ENCODE data around the gene EPB41.
A peak's percentile ranks its signal among the peaks of the same experiment; 100 is the strongest.

DNA sequence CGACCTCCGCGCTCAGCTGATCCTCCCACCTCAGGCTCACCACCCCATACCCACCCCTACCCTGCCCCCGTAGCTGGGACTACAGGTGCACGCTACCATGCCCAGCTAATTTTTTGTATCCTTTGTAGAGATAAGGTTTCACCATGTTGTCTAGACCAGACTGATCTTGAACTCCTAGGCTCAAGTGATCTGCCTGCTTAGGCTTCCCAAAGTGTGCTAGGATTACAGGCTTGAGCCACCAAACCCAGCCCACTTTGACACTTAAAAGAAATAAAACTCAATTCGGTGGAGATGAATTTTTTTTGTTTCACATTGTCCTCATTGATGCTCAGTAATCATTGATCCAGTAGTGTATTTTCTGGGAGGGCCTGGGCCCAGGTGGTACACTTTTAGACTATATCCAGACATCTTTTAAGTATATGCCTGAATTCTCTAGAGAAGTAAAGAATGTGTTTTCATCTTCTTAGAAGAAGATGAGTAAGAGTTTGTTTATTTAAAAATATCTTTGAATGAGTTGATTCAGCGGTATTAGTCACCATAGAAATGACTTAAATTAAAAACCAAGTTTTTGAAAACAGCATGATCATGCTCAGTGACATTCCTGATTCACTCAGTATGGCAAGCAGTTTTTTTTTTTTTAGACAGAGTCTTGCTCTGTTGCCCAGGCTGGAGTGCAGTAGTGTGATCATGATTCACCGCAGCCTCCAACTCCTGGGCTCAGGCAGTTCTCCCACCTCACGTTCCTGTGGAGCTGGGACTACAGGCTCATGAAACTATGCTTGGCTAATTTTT lies 57.8 kb downstream of the EPB41 start:
- TF ChIP-seq, protein P1, sequence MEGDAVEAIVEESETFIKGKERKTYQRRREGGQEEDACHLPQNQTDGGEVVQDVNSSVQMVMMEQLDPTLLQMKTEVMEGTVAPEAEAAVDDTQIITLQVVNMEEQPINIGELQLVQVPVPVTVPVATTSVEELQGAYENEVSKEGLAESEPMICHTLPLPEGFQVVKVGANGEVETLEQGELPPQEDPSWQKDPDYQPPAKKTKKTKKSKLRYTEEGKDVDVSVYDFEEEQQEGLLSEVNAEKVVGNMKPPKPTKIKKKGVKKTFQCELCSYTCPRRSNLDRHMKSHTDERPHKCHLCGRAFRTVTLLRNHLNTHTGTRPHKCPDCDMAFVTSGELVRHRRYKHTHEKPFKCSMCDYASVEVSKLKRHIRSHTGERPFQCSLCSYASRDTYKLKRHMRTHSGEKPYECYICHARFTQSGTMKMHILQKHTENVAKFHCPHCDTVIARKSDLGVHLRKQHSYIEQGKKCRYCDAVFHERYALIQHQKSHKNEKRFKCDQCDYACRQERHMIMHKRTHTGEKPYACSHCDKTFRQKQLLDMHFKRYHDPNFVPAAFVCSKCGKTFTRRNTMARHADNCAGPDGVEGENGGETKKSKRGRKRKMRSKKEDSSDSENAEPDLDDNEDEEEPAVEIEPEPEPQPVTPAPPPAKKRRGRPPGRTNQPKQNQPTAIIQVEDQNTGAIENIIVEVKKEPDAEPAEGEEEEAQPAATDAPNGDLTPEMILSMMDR (IDR thresholded peaks at IDR 0.05): no peak
- no peak for TF ChIP-seq POLR2AphosphoS5 (IDR thresholded peaks at IDR 0.05; ENCODE audit: low read depth, low read length)
- peak; percentile 68 for TF ChIP-seq JUND (IDR thresholded peaks at IDR 0.05)
- TF ChIP-seq NFIC (IDR thresholded peaks at IDR 0.05; ENCODE audit: borderline replicate concordance): no peak
- TF ChIP-seq, protein P2, sequence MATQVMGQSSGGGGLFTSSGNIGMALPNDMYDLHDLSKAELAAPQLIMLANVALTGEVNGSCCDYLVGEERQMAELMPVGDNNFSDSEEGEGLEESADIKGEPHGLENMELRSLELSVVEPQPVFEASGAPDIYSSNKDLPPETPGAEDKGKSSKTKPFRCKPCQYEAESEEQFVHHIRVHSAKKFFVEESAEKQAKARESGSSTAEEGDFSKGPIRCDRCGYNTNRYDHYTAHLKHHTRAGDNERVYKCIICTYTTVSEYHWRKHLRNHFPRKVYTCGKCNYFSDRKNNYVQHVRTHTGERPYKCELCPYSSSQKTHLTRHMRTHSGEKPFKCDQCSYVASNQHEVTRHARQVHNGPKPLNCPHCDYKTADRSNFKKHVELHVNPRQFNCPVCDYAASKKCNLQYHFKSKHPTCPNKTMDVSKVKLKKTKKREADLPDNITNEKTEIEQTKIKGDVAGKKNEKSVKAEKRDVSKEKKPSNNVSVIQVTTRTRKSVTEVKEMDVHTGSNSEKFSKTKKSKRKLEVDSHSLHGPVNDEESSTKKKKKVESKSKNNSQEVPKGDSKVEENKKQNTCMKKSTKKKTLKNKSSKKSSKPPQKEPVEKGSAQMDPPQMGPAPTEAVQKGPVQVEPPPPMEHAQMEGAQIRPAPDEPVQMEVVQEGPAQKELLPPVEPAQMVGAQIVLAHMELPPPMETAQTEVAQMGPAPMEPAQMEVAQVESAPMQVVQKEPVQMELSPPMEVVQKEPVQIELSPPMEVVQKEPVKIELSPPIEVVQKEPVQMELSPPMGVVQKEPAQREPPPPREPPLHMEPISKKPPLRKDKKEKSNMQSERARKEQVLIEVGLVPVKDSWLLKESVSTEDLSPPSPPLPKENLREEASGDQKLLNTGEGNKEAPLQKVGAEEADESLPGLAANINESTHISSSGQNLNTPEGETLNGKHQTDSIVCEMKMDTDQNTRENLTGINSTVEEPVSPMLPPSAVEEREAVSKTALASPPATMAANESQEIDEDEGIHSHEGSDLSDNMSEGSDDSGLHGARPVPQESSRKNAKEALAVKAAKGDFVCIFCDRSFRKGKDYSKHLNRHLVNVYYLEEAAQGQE (IDR thresholded peaks at IDR 0.05; ENCODE audit: low read depth, low read length): no peak
- TF ChIP-seq EZH2phosphoT487 (IDR thresholded peaks at IDR 0.05; ENCODE audit: borderline replicate concordance, low read depth): no peak
- no peak for TF ChIP-seq SIN3A (IDR thresholded peaks at IDR 0.05; ENCODE audit: borderline replicate concordance, low read depth, low read length)
- 0 out of 4 replicates have a peak, but pooled peaks of 1 of the 2 experiments have one; percentile 21 for TF ChIP-seq EP300 (IDR thresholded peaks at IDR 0.05; ENCODE audit: borderline replicate concordance in 1 of 2, low read depth in 1 of 2, low read length in 1 of 2)
- TF ChIP-seq RAD21 (IDR thresholded peaks at IDR 0.05; ENCODE audit: low read length): no peak
- no peak for TF ChIP-seq GABPA (IDR thresholded peaks at IDR 0.05; ENCODE audit: low read depth)
- TF ChIP-seq, protein P3, sequence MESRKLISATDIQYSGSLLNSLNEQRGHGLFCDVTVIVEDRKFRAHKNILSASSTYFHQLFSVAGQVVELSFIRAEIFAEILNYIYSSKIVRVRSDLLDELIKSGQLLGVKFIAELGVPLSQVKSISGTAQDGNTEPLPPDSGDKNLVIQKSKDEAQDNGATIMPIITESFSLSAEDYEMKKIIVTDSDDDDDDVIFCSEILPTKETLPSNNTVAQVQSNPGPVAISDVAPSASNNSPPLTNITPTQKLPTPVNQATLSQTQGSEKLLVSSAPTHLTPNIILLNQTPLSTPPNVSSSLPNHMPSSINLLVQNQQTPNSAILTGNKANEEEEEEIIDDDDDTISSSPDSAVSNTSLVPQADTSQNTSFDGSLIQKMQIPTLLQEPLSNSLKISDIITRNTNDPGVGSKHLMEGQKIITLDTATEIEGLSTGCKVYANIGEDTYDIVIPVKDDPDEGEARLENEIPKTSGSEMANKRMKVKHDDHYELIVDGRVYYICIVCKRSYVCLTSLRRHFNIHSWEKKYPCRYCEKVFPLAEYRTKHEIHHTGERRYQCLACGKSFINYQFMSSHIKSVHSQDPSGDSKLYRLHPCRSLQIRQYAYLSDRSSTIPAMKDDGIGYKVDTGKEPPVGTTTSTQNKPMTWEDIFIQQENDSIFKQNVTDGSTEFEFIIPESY (IDR thresholded peaks at IDR 0.05; ENCODE audit: borderline replicate concordance, low read depth): no peak

All from SK-N-SH (cell line).